CD14-positive monocyte (primary cell): ENCODE results near the gene ABLIM3. TPM values are rescaled to one million over a fixed set of nuclear protein-coding genes. Genes with fewer than 3 reads are reported as not detected.

Experiments
- DNase-seq, 3 donors: peaks; one replicate each; pipeline ENCODE4 v3.0.0-alpha.2; 2011 to 2022
- H2AFZ ChIP-seq: 2 replicates; pipeline ENCODE4 v1.6.0; 2012; ENCODE audit warnings: mild to moderate bottlenecking, low read depth, low read length, inconsistent platforms; ENCODE audit not compliant: insufficient read depth, poor library complexity, severe bottlenecking
- H3K27ac ChIP-seq, 2 donors: 1 replicate in 1 of 2; 2 replicates in 1 of 2; pipeline ENCODE4 v1.5.1; 2012 to 2013; ENCODE audit warnings: low read length in 2 of 2, control low read depth in 1 of 2, inconsistent platforms in 1 of 2, low read depth in 1 of 2, mild to moderate bottlenecking in 1 of 2
- H3K27me3 ChIP-seq, 2 donors: one replicate each; pipeline versions ENCODE4 v1.6.0 to v1.6.1; 2011 to 2013; ENCODE audit warnings: low read length in 2 of 2; ENCODE audit not compliant: control insufficient read depth in 2 of 2, insufficient read depth in 2 of 2
- H3K36me3 ChIP-seq, 2 donors: replicated peaks in 1 of 2; 1 replicate in 1 of 2; 2 replicates in 1 of 2; pipeline versions ENCODE4 v1.5.1 to v1.6.1; 2012 to 2013; ENCODE audit warnings: low read length in 2 of 2, control low read depth in 1 of 2, inconsistent platforms in 1 of 2, mild to moderate bottlenecking in 1 of 2; ENCODE audit not compliant: insufficient read depth in 2 of 2, control insufficient read depth in 1 of 2
- H3K4me1 ChIP-seq, 2 donors: 1 replicate in 1 of 2; 2 replicates in 1 of 2; pipeline versions ENCODE4 v1.5.1 to v1.6.1; 2012 to 2013; ENCODE audit warnings: low read length in 2 of 2, control low read depth in 1 of 2, inconsistent platforms in 1 of 2, mild to moderate bottlenecking in 1 of 2, moderate library complexity in 1 of 2; ENCODE audit not compliant: insufficient read depth in 2 of 2, control insufficient read depth in 1 of 2
- H3K4me2 ChIP-seq: replicated peaks from 2 replicates; pipeline ENCODE3; 2012; ENCODE audit warnings: low read length, moderate library complexity, mild to moderate bottlenecking; ENCODE audit not compliant: poor library complexity, severe bottlenecking; ENCODE audit errors: extremely low read depth
- H3K4me3 ChIP-seq, 3 experiments: fragments of 200-600 bp in 1 of 3; sonication (generic) in 1 of 3; replicated peaks in 1 of 3; 1 replicate in 2 of 3; 2 replicates in 1 of 3; pipeline ENCODE4 v1.5.1; 2011 to 2013; ENCODE audit warnings: low read length in 3 of 3, mild to moderate bottlenecking in 3 of 3, control low read depth in 2 of 3, low read depth in 2 of 3, inconsistent platforms in 1 of 3, moderate library complexity in 1 of 3
- H3K79me2 ChIP-seq: 2 replicates; pipeline ENCODE4 v1.6.0; 2012; ENCODE audit warnings: mild to moderate bottlenecking, control low read depth, inconsistent platforms, low read length, moderate library complexity; ENCODE audit not compliant: insufficient read depth
- H3K9ac ChIP-seq: 2 replicates; pipeline ENCODE4 v1.6.0; 2017; ENCODE audit warnings: low read length, mild to moderate bottlenecking; ENCODE audit not compliant: insufficient read depth, poor library complexity, severe bottlenecking
- H3K9me3 ChIP-seq, 2 donors: replicated peaks in 1 of 2; 1 replicate in 1 of 2; 2 replicates in 1 of 2; pipeline versions ENCODE4 v1.5.1 to v1.6.1; 2012 to 2013; ENCODE audit warnings: low read length in 2 of 2, control low read depth in 1 of 2; ENCODE audit not compliant: control insufficient read depth in 1 of 2, insufficient read depth in 1 of 2
- H4K20me1 ChIP-seq: 2 replicates; pipeline ENCODE4 v1.6.0; 2012; ENCODE audit warnings: mild to moderate bottlenecking, low read length, control low read depth, moderate library complexity; ENCODE audit not compliant: insufficient read depth
- H3K27ac Mint-ChIP-seq, 7 donors: one replicate each; pipeline ENCODE4 v1.8.0; 2020; ENCODE audit warnings: mild to moderate bottlenecking in 7 of 7, mixed read lengths in 7 of 7, moderate library complexity in 6 of 7, inconsistent platforms in 2 of 7
- H3K27me3 Mint-ChIP-seq, 3 donors: one replicate each; pipeline ENCODE4 v1.8.0; 2021 to 2022; ENCODE audit warnings: low read depth in 3 of 3, mild to moderate bottlenecking in 3 of 3, mixed read lengths in 3 of 3, moderate library complexity in 3 of 3, inconsistent platforms in 1 of 3
- H3K36me3 Mint-ChIP-seq, 2 donors: one replicate each; pipeline ENCODE4 v1.8.0; 2020; ENCODE audit warnings: mixed read lengths in 2 of 2, inconsistent platforms in 1 of 2, mild to moderate bottlenecking in 1 of 2
- H3K4me1 Mint-ChIP-seq: one replicate; pipeline ENCODE4 v1.8.0; 2020; ENCODE audit warnings: mild to moderate bottlenecking, mixed read lengths
- H3K4me3 Mint-ChIP-seq, 2 donors: one replicate each; pipeline ENCODE4 v1.8.0; 2020; ENCODE audit warnings: mild to moderate bottlenecking in 2 of 2, mixed read lengths in 2 of 2, moderate library complexity in 1 of 2
- H3K9me3 Mint-ChIP-seq, 7 donors: one replicate each; pipeline ENCODE4 v1.8.0; 2020 to 2022; ENCODE audit warnings: mixed read lengths in 7 of 7, mild to moderate bottlenecking in 6 of 7, moderate library complexity in 6 of 7, inconsistent platforms in 2 of 7
- WGBS: methylation state at CpG from one replicate; pipeline ENCODE4 v1.1.5; 2013; ENCODE audit warnings: missing lambda C conversion rate; ENCODE audit not compliant: insufficient coverage; 5-methylcytosine and 5-hydroxymethylcytosine counted together
- intact Hi-C, 2 donors: fragments of 100-400 bp; cut with micrococcal nuclease; formaldehyde crosslinking; loops; one replicate each; pipeline versions ENCODE4 v1.15.0 to v1.15.1; 2023
- polyA plus RNA-seq, 3 donors: library from polyadenylated mRNA; depleted of rRNA in 1 of 3; unstranded in 2 of 3; stranded (reverse) in 1 of 3; fragments of 300-500 nt in 2 of 3; fragments of >200 nt in 1 of 3; fragmentation: Illumina TruSeq in 2 of 3; gene quantifications; 1 replicate in 2 of 3; 2 replicates in 1 of 3; pipeline ENCODE4 v1.2.3, GENCODE V29; 2012 to 2021
- TF ChIP-seq, protein P1 (sequence below): fragments of 200-600 bp; IDR thresholded peaks from one replicate; pipeline ENCODE4 v1.8.0; 2022; ENCODE audit warnings: antibody characterized with exemption, mild to moderate bottlenecking

ABLIM3 gene
- polyA plus RNA-seq, 3 donors, result 0.22 to 0.74 TPM; not detected in 1

DNA sequence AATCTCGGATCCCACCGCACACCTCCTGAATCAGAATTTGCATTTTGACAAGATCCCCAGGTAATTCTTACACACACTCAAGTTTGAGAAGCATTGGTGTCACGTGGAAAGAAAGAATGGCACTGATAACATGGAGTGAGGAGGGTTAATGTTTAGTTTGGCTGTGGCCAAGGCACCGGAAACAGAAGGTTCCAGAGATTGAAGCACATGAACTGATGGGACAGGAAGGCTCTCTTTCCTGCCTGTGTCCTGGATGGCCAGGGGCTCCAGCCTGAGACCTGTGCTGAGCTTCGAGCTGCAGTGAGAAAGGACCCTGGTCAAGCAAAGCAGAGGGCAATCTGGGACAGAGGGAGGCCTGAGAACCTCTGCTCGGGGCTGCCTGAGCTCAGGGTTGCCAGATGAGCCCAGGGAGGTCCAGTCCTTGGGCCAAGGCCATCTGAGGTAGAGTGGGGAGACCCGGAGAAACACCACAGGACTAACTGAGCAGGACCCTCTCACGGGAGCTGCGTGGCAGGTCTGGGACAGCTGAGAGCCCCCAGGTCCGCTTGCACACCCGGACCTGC lies 157.6 kb downstream of the ABLIM3 start:
- TF ChIP-seq, protein P1, sequence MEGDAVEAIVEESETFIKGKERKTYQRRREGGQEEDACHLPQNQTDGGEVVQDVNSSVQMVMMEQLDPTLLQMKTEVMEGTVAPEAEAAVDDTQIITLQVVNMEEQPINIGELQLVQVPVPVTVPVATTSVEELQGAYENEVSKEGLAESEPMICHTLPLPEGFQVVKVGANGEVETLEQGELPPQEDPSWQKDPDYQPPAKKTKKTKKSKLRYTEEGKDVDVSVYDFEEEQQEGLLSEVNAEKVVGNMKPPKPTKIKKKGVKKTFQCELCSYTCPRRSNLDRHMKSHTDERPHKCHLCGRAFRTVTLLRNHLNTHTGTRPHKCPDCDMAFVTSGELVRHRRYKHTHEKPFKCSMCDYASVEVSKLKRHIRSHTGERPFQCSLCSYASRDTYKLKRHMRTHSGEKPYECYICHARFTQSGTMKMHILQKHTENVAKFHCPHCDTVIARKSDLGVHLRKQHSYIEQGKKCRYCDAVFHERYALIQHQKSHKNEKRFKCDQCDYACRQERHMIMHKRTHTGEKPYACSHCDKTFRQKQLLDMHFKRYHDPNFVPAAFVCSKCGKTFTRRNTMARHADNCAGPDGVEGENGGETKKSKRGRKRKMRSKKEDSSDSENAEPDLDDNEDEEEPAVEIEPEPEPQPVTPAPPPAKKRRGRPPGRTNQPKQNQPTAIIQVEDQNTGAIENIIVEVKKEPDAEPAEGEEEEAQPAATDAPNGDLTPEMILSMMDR, result no peak
- intact Hi-C loops, result no loop called here
- Histone ChIP-seq H3K36me3 (no peaks in the 10 kb centered on the region), H3K27ac (no peak overlapping the region), H3K27me3 (peaks cover 0 to 6% of the 10 kb centered on the region in 2 donors), H3K4me3 (no peak overlapping the region), H3K9me3 (no peaks in the 10 kb centered on the region), H3K4me1 (peaks cover 7% of the 10 kb centered on the region in 2 donors), H3K9ac (no peak overlapping the region), H3K4me2 (no peak overlapping the region), H3K79me2 (no peaks in the 10 kb centered on the region), H4K20me1 (no peaks in the 10 kb centered on the region), H2AFZ (peak overlapping the region; percentile 44)
- Mint-ChIP-seq H3K9me3 (no peaks in the 10 kb centered on the region), H3K27me3 (peaks cover 7 to 20% (median 10%) of the 10 kb centered on the region in 3 donors), H3K4me3 (peak overlapping the region in 1 of 2 donors; percentile 48), H3K27ac (peak overlapping the region in 1 of 7 donors; percentile 41), H3K36me3 (no peaks in the 10 kb centered on the region), H3K4me1 (peaks cover 18% of the 10 kb centered on the region)
- no peak for DNase-seq
- WGBS, result 2% methylated on average over 9 of the region's 11 CpGs

DNA sequence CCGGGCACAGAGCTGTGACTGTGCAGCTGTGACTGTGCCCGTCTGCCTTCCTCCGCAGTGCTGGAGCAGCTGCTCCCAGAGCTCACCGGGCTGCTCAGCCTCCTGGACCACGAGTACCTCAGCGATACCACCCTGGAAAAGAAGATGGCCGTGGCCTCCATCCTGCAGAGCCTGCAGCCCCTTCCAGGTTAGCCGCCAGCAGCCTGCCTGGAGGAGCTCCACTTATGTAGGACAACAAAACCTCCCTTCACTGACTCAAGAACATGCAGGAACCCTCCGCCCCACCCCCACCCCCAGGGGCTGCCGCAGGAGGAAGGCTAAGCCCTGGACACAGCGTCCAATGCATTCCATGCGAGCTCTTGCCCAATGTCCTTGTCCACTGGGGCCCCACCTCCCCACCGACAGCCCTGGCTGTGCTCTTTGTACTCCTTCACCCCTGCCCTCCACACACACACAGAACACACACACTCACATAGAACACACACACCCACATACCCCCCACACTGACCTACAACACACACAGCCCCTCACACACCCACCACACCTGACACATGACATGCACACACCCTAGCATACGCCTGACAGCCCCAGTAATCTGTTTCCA lies 158.3 kb downstream of the ABLIM3 start:
- Mint-ChIP-seq H3K9me3 (no peaks in the 10 kb centered on the region), H3K4me1 (peaks cover 18% of the 10 kb centered on the region), H3K4me3 (peak overlapping the region in 1 of 2 donors; percentile 48), H3K36me3 (no peaks in the 10 kb centered on the region), H3K27me3 (peaks cover 7 to 20% (median 12%) of the 10 kb centered on the region in 3 donors), H3K27ac (peak overlapping the region in 1 of 7 donors; percentile 62)
- TF ChIP-seq, protein P1, result no peak
- WGBS, result 17% methylated on average over 14 of the region's 14 CpGs
- peak overlapping the region; percentile 44 for H2AFZ ChIP-seq
- peaks cover 0 to 6% of the 10 kb centered on the region in 2 donors for H3K27me3 ChIP-seq
- intact Hi-C loops, result no loop called here
- no peak for DNase-seq
- H3K9me3 ChIP-seq, result no peaks in the 10 kb centered on the region
- no peaks in the 10 kb centered on the region for H3K36me3 ChIP-seq
- H3K4me3 ChIP-seq, result no peak overlapping the region
- no peaks in the 10 kb centered on the region for H3K79me2 ChIP-seq
- no peak overlapping the region for H3K27ac ChIP-seq
- no peaks in the 10 kb centered on the region for H4K20me1 ChIP-seq
- H3K4me1 ChIP-seq, result peaks cover 7% of the 10 kb centered on the region in 2 donors
- H3K9ac ChIP-seq, result no peak overlapping the region
- H3K4me2 ChIP-seq, result no peak overlapping the region
